Inflammatory macrophage treated with lipopolysaccharide for 4 hours (primary cell): ENCODE measurements around the gene ARL2.
"Not testable (repeated sequence)": the region's sequence is repeated elsewhere in the genome, so short reads cannot be mapped to it uniquely, and the experiment has no call there.

Experiments
- DNase-seq: peaks from one replicate; pipeline ENCODE4 v3.0.0-alpha.2; 2020

ARL2 gene

GRCh38 chr11:65008873-65009272 lies 5.1 kb upstream of the ARL2 start:
- no peak for DNase-seq

GRCh38 chr11:65013130-65013887 lies 651 bp upstream of the ARL2 start:
- peak; percentile 94 for DNase-seq

GRCh38 chr11:65014726-65015227 lies 817 bp downstream of the ARL2 start:
- DNase-seq, result no peak

GRCh38 chr11:65016705-65017104 lies 2.7 kb downstream of the ARL2 start:
- no peak for DNase-seq

GRCh38 chr11:65017937-65018336 lies 4.0 kb downstream of the ARL2 start:
- DNase-seq, result no peak

GRCh38 chr11:65019824-65020223 lies 5.9 kb downstream of the ARL2 start:
- DNase-seq, result no peak

GRCh38 chr11:65021003-65021402 lies 7.0 kb downstream of the ARL2 start:
- DNase-seq, result no peak

GRCh38 chr11:65021509-65021908 lies 7.5 kb downstream of the ARL2 start:
- no peak for DNase-seq

GRCh38 chr11:65023502-65023901 lies 9.5 kb downstream of the ARL2 start:
- not testable (repeated sequence) for DNase-seq

GRCh38 chr11:65026810-65027209 lies 12.8 kb downstream of the ARL2 start:
- DNase-seq, result peak; percentile 42

- peak; percentile 96 for DNase-seq
These were observed 13.5 kb downstream of the ARL2 start, which contains the start of gene SNX15 for GRCh38 chr11:65027213-65028067. Gene SNX15 (plus strand): TSS chr11:65027439. CDS start chr11:65027538, 99 bp downstream.

- no peak for DNase-seq
These were observed 18.3 kb downstream of the ARL2 start for GRCh38 chr11:65032216-65032615.

GRCh38 chr11:65034423-65034822 lies 20.5 kb downstream of the ARL2 start:
- DNase-seq, result no peak

GRCh38 chr11:65035579-65035978 lies 21.6 kb downstream of the ARL2 start:
- DNase-seq, result no peak

GRCh38 chr11:65036931-65037330 lies 23.0 kb downstream of the ARL2 start:
- DNase-seq, result no peak

GRCh38 chr11:65040520-65040846 lies 26.5 kb downstream of the ARL2 start:
- no peak for DNase-seq

- DNase-seq, result peak; percentile 90
These were observed 27.1 kb downstream of the ARL2 start, which contains the start of gene SAC3D1 for GRCh38 chr11:65040847-65041622. Gene SAC3D1 (plus strand): TSS chr11:65041210. CDS start chr11:65041293, 83 bp downstream.

GRCh38 chr11:65042891-65043290 lies 28.9 kb downstream of the ARL2 start:
- DNase-seq, result no peak

GRCh38 chr11:65043881-65044501 lies 30.0 kb downstream of the ARL2 start:
- peak; percentile 83 for DNase-seq

GRCh38 chr11:65045061-65045460 lies 31.1 kb downstream of the ARL2 start:
- no peak for DNase-seq

GRCh38 chr11:65045728-65046127 lies 31.8 kb downstream of the ARL2 start:
- no peak for DNase-seq
